HEK293 (cell line): ENCODE data around the gene MMS19.

Experiments
- CTCF ChIA-PET: fragments of 350-600 bp; formaldehyde crosslinking; extraction: SDS; loops from one replicate; lab custom pipeline; 2021; ENCODE audit warnings: antibody characterized with exemption; lab: Yijun Ruan, JAX
- POLR2A ChIA-PET: fragments of 300-600 bp; formaldehyde crosslinking; extraction: SDS; loops from one replicate; lab custom pipeline; 2020; ENCODE audit warnings: antibody characterized with exemption, inconsistent platforms; lab: Yijun Ruan, JAX
- H3K27ac ChIP-seq: fragments of 200-500 bp; sonication (Bioruptor generic); 2 replicates; pipeline ENCODE4 v1.5.1; 2014; ENCODE audit warnings: low read depth, low read length, control low read depth, inconsistent platforms; ENCODE audit errors: extremely low read depth
- H3K36me3 ChIP-seq, 2 experiments: fragments of 200-500 bp in 1 of 2; sonication (Bioruptor generic) in 1 of 2; 1 replicate in 1 of 2; 2 replicates in 1 of 2; pipeline ENCODE4 v1.5.1; 2014 to 2017; ENCODE audit warnings: inconsistent platforms in 2 of 2, low read length in 2 of 2; ENCODE audit not compliant: control insufficient read depth in 2 of 2, insufficient read depth in 1 of 2
- H3K4me1 ChIP-seq: fragments of 200-500 bp; sonication (Bioruptor generic); 2 replicates; pipeline ENCODE4 v1.5.1; 2014; ENCODE audit warnings: mild to moderate bottlenecking, low read length, inconsistent platforms; ENCODE audit not compliant: control insufficient read depth, insufficient read depth
- H3K4me3 ChIP-seq: 2 replicates; pipeline ENCODE4 v1.5.1; 2011; ENCODE audit warnings: low read depth, mild to moderate bottlenecking, control low read depth, low read length, moderate library complexity
- H3K9me3 ChIP-seq: fragments of 200-500 bp; sonication (Bioruptor generic); 2 replicates; pipeline ENCODE4 v1.5.1; 2014; ENCODE audit warnings: low read depth, low read length, inconsistent platforms; ENCODE audit not compliant: control insufficient read depth, insufficient read depth
- ATF2 ChIP-seq: fragments of 450-650 bp; formaldehyde crosslinking; IDR thresholded peaks from 2 replicates; pipeline ENCODE4 v1.5.1; 2016; ENCODE audit warnings: missing biosample characterization, missing genetic modification characterization, low read depth
- PRDM1 ChIP-seq: fragments of 450-650 bp; formaldehyde crosslinking; IDR thresholded peaks from 2 replicates; pipeline ENCODE4; 2016; ENCODE audit warnings: missing biosample characterization, missing genetic modification characterization
- SP3 ChIP-seq: fragments of 450-650 bp; formaldehyde crosslinking; IDR thresholded peaks from 2 replicates; pipeline ENCODE4 v1.5.1; 2016; ENCODE audit warnings: missing biosample characterization, missing genetic modification characterization
- ZBTB11 ChIP-seq: fragments of 450-650 bp; formaldehyde crosslinking; conservative IDR thresholded peaks from 2 replicates; pipeline ENCODE4 v1.5.1; 2016; ENCODE audit warnings: low read depth, missing biosample characterization, missing genetic modification characterization
- ZBTB17 ChIP-seq: fragments of 450-650 bp; formaldehyde crosslinking; IDR thresholded peaks from 2 replicates; pipeline ENCODE4 v1.5.1; 2016; ENCODE audit warnings: missing biosample characterization, missing genetic modification characterization
- ZBTB21 ChIP-seq: fragments of 450-650 bp; formaldehyde crosslinking; IDR thresholded peaks from 2 replicates; pipeline ENCODE4 v1.5.1; 2017; ENCODE audit warnings: missing biosample characterization, missing genetic modification characterization
- ZFP69B ChIP-seq: fragments of 450-650 bp; formaldehyde crosslinking; IDR thresholded peaks from 2 replicates; pipeline ENCODE4 v1.5.1; 2016; ENCODE audit warnings: missing biosample characterization, missing genetic modification characterization
- ZNF175 ChIP-seq: fragments of 450-650 bp; formaldehyde crosslinking; IDR thresholded peaks from 2 replicates; pipeline ENCODE4 v1.5.1; 2016; ENCODE audit warnings: missing biosample characterization, missing genetic modification characterization
- ZNF391 ChIP-seq: fragments of 450-650 bp; formaldehyde crosslinking; IDR thresholded peaks from 2 replicates; pipeline ENCODE4 v1.5.1; 2016; ENCODE audit warnings: low read depth, missing biosample characterization, missing genetic modification characterization, borderline replicate concordance
- ZNF398 ChIP-seq: fragments of 450-650 bp; formaldehyde crosslinking; IDR thresholded peaks from 2 replicates; pipeline ENCODE4 v1.5.1; 2017; ENCODE audit warnings: missing biosample characterization, missing genetic modification characterization
- ZNF416 ChIP-seq: fragments of 450-650 bp; formaldehyde crosslinking; IDR thresholded peaks from 2 replicates; pipeline ENCODE4 v1.5.1; 2016; ENCODE audit warnings: missing biosample characterization, missing genetic modification characterization
- ZNF610 ChIP-seq: fragments of 450-650 bp; formaldehyde crosslinking; IDR thresholded peaks from 2 replicates; pipeline ENCODE4 v1.5.1; 2016; ENCODE audit warnings: missing biosample characterization, missing genetic modification characterization, borderline replicate concordance
- ZNF629 ChIP-seq: fragments of 450-650 bp; formaldehyde crosslinking; IDR thresholded peaks from 2 replicates; pipeline ENCODE4 v1.5.1; 2017; ENCODE audit warnings: missing biosample characterization, missing genetic modification characterization
- ZNF645 ChIP-seq: fragments of 450-650 bp; formaldehyde crosslinking; IDR thresholded peaks from 2 replicates; pipeline ENCODE4; 2016; ENCODE audit warnings: missing biosample characterization, missing genetic modification characterization
- ZNF76 ChIP-seq: fragments of 450-650 bp; formaldehyde crosslinking; IDR thresholded peaks from 2 replicates; pipeline ENCODE4; 2016; ENCODE audit warnings: low read depth, missing biosample characterization, missing genetic modification characterization, borderline replicate concordance
- ZNF792 ChIP-seq: fragments of 450-650 bp; formaldehyde crosslinking; IDR thresholded peaks from 2 replicates; pipeline ENCODE4 v1.5.1; 2016; ENCODE audit warnings: missing biosample characterization, missing genetic modification characterization
- ZNF830 ChIP-seq: fragments of 450-650 bp; IDR thresholded peaks from 2 replicates; pipeline ENCODE4 v1.5.0; 2018; ENCODE audit warnings: missing biosample characterization, missing genetic modification characterization, low read depth, mild to moderate bottlenecking, moderate library complexity
- ZXDB ChIP-seq: fragments of 450-650 bp; formaldehyde crosslinking; IDR thresholded peaks from 2 replicates; pipeline ENCODE4 v1.5.1; 2016; ENCODE audit warnings: missing biosample characterization, missing genetic modification characterization
- TF ChIP-seq, protein P1 (sequence below): fragments of 450-650 bp; formaldehyde crosslinking; IDR thresholded peaks from 2 replicates; pipeline ENCODE4 v1.5.1; 2017; ENCODE audit warnings: missing biosample characterization, missing genetic modification characterization

MMS19 gene

GRCh38 chr10:97497572-97498075 is 598 bp downstream of the MMS19 start (continued):
- TF ChIP-seq, protein P1, sequence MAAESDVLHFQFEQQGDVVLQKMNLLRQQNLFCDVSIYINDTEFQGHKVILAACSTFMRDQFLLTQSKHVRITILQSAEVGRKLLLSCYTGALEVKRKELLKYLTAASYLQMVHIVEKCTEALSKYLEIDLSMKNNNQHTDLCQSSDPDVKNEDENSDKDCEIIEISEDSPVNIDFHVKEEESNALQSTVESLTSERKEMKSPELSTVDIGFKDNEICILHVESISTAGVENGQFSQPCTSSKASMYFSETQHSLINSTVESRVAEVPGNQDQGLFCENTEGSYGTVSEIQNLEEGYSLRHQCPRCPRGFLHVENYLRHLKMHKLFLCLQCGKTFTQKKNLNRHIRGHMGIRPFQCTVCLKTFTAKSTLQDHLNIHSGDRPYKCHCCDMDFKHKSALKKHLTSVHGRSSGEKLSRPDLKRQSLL (tag by site-specific recombination): peak; percentile 68; the same call in 1 of the 2 replicates
- TF ChIP-seq ZNF792 (tag by site-specific recombination): no peak
- no peak for TF ChIP-seq ZNF398 (tag by site-specific recombination)

DNA sequence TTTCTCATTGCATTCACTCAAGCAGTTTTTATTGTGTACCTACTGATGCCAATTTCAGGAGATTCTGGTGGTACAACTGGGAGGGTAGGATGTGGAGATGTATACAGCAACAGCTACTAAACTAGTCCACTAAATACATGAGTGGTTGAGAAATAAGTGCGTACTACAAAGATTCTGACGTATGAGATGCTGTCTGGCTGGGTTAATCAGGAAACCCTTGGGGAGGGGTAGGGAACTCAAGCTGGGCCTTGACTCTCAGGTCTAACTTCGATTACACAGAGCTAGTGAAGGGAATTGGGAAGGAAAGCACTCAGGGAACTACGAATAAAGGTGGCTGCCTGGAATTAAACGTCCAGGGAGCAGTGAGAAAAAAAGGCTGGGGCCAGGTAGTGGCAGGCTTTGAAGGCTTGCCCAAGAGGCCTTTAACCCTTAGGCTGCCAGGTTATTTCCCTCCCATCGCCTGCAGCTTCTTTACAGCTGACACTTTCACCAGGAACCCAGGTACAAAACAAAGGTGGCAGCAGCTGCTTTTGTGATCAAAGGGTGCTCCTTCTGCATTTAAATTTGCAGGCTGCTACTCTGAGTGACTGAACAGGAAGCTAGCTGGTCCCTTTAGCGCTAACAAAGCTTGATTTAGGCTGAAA is 3.2 kb downstream of the MMS19 start:
- Histone ChIP-seq H3K9me3 (no peaks in the 10 kb centered on the region), H3K36me3 (peaks cover 3 to 8% of the 10 kb centered on the region in 2 experiments; a peak in 2 of 3 replicates), H3K27ac (no peak overlapping the region; the same call in 1 of the 2 replicates), H3K4me3 (no peak overlapping the region), H3K4me1 (peaks cover 19% of the 10 kb centered on the region)
- TF ChIP-seq ZNF610 (no peak), ZNF391 (tag by site-specific recombination) (no peak), ZBTB21 (tag by site-specific recombination) (0 out of 2 replicates have a peak, but pooled peaks have one; percentile 18), ZBTB17 (tag by site-specific recombination) (no peak), ZNF175 (no peak), ZNF76 (tag by site-specific recombination) (no peak), PRDM1 (tag by site-specific recombination) (peak; percentile 60), ZNF645 (no peak), ZFP69B (tag by site-specific recombination) (no peak), ATF2 (tag by site-specific recombination) (no peak), ZNF629 (tag by site-specific recombination) (peak; percentile 53; the same call in 1 of the 2 replicates), ZNF416 (no peak), SP3 (tag by site-specific recombination) (no peak), ZXDB (tag by site-specific recombination) (no peak), ZBTB11 (tag by site-specific recombination) (no peak), ZNF830 (tag by site-specific recombination) (no peak)
- CTCF ChIA-PET: interaction anchor here (1.1 to 1.6 kb wide), 2 partner anchors 59 to 207 kb away, joined by 3 read pairs; no protein-coding TSS in a partner anchor
- POLR2A ChIA-PET: no interaction called here
